GM12875 (cell line): ENCODE data around the gene RARA.
A peak's percentile ranks its signal among the peaks of the same experiment; 100 is the strongest.
"Not testable (repeated sequence)": the region's sequence is repeated elsewhere in the genome, so short reads cannot be mapped to it uniquely, and the experiment has no call there.

Experiments
- H3K4me3 ChIP-seq: one replicate; pipeline ENCODE4 v1.5.1; 2011; ENCODE audit warnings: low read depth, low read length, control low read depth
- TF ChIP-seq, protein P1 (sequence below): IDR thresholded peaks from 2 replicates; pipeline ENCODE4 v1.5.1; 2011; ENCODE audit warnings: low read depth, mild to moderate bottlenecking, control low read depth, inconsistent platforms, low read length, moderate library complexity, borderline replicate concordance; ENCODE audit not compliant: insufficient read depth

RARA gene

DNA sequence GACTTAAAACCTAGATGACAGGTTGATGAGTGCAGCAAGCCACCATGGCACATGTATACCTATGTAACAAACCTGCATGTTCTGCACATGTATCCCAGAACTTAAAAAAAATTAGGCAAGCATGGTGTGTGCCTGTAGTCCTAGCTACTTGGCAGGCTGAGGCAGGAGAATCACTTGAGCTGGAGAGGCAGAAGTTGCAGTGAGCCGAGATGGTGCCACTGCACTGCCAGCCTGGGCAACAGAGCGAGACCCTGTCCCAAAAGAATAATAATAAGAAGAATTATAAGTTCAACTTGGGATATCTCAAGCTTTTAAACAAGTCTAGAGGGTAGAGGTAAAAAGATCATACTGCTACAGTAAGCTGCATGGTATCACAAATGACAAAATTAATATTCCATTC is 11.5 kb upstream of the RARA start:
- TF ChIP-seq, protein P1, sequence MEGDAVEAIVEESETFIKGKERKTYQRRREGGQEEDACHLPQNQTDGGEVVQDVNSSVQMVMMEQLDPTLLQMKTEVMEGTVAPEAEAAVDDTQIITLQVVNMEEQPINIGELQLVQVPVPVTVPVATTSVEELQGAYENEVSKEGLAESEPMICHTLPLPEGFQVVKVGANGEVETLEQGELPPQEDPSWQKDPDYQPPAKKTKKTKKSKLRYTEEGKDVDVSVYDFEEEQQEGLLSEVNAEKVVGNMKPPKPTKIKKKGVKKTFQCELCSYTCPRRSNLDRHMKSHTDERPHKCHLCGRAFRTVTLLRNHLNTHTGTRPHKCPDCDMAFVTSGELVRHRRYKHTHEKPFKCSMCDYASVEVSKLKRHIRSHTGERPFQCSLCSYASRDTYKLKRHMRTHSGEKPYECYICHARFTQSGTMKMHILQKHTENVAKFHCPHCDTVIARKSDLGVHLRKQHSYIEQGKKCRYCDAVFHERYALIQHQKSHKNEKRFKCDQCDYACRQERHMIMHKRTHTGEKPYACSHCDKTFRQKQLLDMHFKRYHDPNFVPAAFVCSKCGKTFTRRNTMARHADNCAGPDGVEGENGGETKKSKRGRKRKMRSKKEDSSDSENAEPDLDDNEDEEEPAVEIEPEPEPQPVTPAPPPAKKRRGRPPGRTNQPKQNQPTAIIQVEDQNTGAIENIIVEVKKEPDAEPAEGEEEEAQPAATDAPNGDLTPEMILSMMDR, result no peak
- H3K4me3 ChIP-seq, result no peak overlapping the region

DNA sequence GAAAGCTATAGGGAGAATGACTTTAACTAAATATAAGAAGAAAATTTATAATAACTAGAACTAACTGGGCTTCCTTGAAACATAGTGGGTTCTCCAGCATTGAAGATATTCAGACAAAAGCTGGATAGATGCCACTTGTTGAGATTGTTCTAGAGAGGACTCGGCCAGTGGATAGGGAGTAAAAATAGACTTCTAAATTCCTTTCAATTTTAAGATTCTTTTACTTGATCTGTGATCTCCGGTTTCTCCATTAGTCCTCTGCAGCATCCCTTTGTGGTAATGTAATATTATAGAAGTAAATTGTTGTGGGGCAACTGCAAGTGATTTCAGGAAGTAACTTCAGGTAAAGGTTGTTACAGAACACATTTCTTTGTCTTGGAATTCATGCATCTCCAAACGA is 10.3 kb upstream of the RARA start:
- H3K4me3 ChIP-seq, result no peak overlapping the region

DNA sequence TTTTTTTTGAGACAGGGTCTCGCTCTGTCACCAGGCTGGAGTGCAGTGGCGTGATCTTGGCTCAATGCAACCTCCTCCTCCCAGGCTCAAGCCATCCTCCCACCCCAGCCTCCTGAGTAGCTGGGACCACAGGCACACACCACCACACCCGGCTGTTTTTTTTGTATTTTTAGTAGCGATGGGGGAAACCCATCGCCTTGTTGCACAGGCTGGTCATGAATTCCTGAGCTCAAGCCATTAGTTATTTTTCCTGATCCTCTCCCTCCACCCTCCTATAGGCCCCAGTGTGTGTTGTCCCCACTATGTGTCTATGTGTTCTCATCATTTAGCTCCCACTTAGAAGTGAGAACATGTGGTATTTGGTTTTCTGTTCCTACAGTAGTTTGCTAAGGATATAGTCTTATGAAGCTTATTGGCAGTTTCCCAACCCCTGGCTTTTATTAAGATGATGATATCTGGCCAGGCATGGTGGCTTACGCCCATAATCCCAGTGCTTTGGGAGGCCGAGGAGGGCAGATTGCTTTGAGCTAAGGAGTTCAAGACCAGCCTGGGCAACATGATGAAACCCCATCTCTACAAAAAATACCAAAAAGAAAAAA is 9.7 kb upstream of the RARA start:
- H3K4me3 ChIP-seq, result not testable (repeated sequence)

More for the DNA sequence above, 10.3 kb upstream of the RARA start:
- TF ChIP-seq, protein P1, result no peak

DNA sequence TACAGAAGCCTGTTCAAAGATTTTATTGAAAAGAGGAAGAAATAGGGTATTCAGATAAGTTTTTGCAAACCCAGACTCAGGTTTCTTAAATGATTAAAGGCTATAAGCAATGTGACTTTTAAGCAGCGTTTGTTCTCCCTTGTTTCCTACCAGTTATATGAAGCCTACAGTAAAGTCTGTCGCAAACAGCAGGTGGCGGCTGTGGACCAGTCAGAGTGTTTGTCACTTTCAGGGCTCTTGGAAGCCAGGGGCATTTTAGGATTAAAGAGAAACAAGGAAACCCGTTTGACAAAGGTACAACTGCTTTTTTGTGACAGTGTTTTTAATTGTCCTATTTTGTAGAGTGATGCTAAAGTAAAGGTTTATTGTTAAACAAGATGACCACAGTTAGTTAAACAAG is 7.7 kb upstream of the RARA start:
- TF ChIP-seq, protein P1, result no peak

DNA sequence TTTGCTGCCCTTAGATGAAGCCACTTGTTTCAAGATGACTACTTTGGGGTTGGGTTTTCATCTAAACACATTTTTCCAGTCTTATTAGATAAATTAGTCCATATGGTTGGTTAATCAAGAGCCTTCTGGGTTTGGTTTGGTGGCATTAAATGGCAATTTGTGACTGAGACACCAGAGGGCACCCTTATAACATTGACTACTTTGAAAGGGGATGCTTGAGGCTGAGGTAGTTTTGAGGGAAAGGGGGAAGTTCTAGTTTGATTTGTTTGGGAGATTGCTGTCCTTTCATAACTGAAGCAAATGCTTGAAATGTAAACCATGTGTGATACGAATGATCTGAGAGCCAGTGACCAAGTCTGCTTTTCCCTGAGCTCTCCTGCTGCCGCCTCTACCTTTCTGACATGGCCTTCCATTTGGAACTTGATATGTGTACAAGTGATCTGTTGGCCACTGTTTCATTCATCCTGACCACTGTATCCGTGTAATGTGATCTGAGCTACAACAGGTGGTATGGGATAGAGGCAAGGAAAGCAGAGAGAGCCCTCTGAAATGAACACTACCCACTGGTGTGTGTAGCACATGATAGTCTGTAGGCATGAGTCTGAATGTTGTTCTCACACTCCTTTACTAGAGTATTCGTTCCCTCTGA is 5.8 kb upstream of the RARA start:
- H3K4me3 ChIP-seq, result no peak overlapping the region
- TF ChIP-seq, protein P1, result peak; percentile 46; the same call in 1 of the 2 replicates

More for the DNA sequence above, 7.7 kb upstream of the RARA start:
- H3K4me3 ChIP-seq, result no peak overlapping the region

DNA sequence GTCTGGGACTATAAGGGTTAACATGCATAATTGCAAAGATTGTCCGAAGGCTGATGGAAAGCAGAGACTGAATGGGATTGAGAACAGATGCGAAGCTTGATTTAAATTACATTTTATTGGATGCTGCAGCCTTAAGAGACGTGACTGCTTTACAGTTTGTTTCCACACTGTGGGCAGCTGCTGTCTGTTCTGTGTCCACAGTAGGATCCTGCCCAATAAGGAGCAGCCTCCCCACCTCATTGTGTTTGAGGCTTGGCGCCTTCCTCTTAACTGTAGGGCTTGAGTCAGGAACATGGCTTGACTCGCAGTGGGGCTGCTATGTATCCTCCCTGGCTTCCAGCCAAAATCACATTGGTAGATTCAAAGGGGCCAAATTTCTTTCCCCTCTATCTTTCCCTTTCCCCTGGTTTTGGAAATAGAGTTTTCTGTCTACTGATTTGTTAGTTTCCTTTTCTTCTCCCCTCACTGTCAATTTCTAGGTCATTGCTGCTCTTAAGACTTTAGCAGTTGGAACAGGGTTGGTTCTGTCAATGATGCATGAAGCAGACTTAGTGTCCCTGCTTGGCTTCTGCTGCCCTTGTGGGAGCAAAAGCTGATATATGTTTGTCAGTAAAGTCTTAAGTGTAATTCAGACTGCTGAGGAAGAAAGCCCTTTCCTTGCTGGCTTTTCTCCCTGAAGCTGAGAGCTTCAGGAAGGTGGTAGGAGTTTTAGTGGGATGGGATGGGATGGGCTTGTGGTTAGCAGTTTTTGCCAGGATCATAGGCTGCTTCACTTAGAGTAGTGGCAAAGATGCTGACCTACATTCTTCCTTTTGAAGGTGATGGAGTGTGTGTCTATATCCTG is 5.0 kb upstream of the RARA start:
- TF ChIP-seq, protein P1, result no peak
- H3K4me3 ChIP-seq, result no peak overlapping the region

DNA sequence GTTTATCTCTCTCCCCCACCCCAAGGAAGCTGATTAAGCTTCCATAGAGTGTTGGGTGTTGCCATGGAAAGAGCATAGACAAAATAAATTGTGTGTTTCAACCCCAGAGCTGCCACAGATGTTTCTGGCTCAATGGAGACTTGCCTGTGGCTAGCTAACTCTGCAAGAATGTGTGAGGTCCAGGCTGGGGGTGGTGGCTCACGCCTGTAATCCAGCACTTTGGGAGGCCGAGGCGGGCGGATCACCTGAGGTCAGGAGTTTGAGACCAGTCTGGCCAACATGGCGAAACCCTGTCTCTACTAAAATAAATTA is 4.5 kb upstream of the RARA start:
- H3K4me3 ChIP-seq, result not testable (repeated sequence)

DNA sequence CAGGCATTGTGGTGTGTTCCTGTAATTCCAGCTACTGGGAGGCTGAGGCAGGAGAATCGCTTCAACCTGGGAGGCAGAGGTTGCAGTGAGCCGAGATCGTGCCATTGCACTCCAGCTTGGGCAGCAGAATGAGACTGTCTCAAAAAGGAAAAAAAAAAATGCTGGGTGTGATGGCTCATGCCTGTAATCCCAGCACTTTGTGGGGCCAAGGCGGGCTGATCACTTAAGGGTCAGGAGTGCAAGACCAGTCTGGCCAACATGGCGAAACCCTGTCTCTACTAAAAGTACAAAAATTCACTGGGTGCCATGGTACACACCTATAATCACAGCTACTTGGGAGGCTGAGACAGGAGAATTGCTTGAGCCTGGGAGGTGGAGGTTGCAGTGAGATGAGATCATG is 4.1 kb upstream of the RARA start:
- H3K4me3 ChIP-seq, result not testable (repeated sequence)
